IMR-90 (cell line): Measurements from ENCODE around the gene DEGS2. TPM values are rescaled to one million over a fixed set of nuclear protein-coding genes. Genes with fewer than 3 reads are reported as not detected.
"Not testable (repeated sequence)": the region's sequence is repeated elsewhere in the genome, so short reads cannot be mapped to it uniquely, and the experiment has no call there.

Experiments
- ATAC-seq: fragments of 200-7000 bp; cut with Tn5 transposase; 2 replicates; pipeline ENCODE4 v1.9.1; 2020; ENCODE audit warnings: low read depth, mild to moderate bottlenecking, moderate library complexity
- BruUV-seq: library from RNA; stranded (reverse); fragments of 400-500 nt; replicated peaks from 2 replicates; lab custom pipeline; 2021; lab: Mats Ljungman, UMichigan
- CTCF ChIA-PET: fragments of 300-600 bp; formaldehyde crosslinking; extraction: SDS; loops from one replicate; lab custom pipeline; 2021; ENCODE audit warnings: antibody characterized with exemption; lab: Yijun Ruan, JAX
- POLR2A ChIA-PET: fragments of 300-600 bp; sonication (Branson Sonifier 250); formaldehyde crosslinking; loops from one replicate; lab custom pipeline; 2022; ENCODE audit warnings: antibody characterized with exemption; ENCODE audit not compliant: unreplicated experiment; lab: Charles Lee
- DNase-seq: peaks from one replicate; pipeline ENCODE4 v3.0.0; 2013
- H2AFZ ChIP-seq: replicated peaks from 2 replicates; pipeline ENCODE3; 2013; ENCODE audit warnings: low read length, mild to moderate bottlenecking; ENCODE audit not compliant: poor library complexity
- H2AK5ac ChIP-seq: 2 replicates; pipeline ENCODE4 v1.6.1; 2013; ENCODE audit warnings: low read depth, low read length, inconsistent platforms
- H2AK9ac ChIP-seq: replicated peaks from 2 replicates; pipeline ENCODE3; 2013; ENCODE audit warnings: mild to moderate bottlenecking, low read depth, low read length, moderate library complexity; ENCODE audit not compliant: poor library complexity
- H2BK120ac ChIP-seq: 2 replicates; pipeline ENCODE4 v1.6.1; 2013; ENCODE audit warnings: low read depth, low read length, inconsistent platforms
- H2BK15ac ChIP-seq: 3 replicates; pipeline ENCODE4 v1.6.1; 2013; ENCODE audit warnings: low read depth, low read length, inconsistent platforms
- H2BK20ac ChIP-seq: 2 replicates; pipeline ENCODE4 v1.6.1; 2013; ENCODE audit warnings: low read depth, mild to moderate bottlenecking, inconsistent platforms, low read length, moderate library complexity
- H2BK5ac ChIP-seq: 2 replicates; pipeline ENCODE4 v1.6.1; 2013; ENCODE audit warnings: mild to moderate bottlenecking, low read depth, low read length, inconsistent platforms; ENCODE audit not compliant: poor library complexity, severe bottlenecking
- H3K14ac ChIP-seq: replicated peaks from 2 replicates; pipeline ENCODE4 v1.6.1; 2013; ENCODE audit warnings: low read depth, low read length, inconsistent platforms
- H3K18ac ChIP-seq: 2 replicates; pipeline ENCODE4 v1.6.1; 2013; ENCODE audit warnings: low read depth, low read length, control low read depth
- H3K23ac ChIP-seq: 2 replicates; pipeline ENCODE4 v1.6.1; 2013; ENCODE audit warnings: low read depth, low read length, inconsistent platforms
- H3K27ac ChIP-seq: 2 replicates; pipeline ENCODE4 v1.5.1; 2013; ENCODE audit warnings: mild to moderate bottlenecking, control low read depth, low read length; ENCODE audit not compliant: insufficient read depth
- H3K27me3 ChIP-seq: 2 replicates; pipeline ENCODE4 v1.6.1; 2013; ENCODE audit warnings: low read length; ENCODE audit not compliant: control insufficient read depth, insufficient read depth
- H3K36me3 ChIP-seq: 2 replicates; pipeline ENCODE4 v1.6.1; 2013; ENCODE audit warnings: low read length, mixed read lengths; ENCODE audit not compliant: control insufficient read depth, insufficient read depth
- H3K4ac ChIP-seq: 2 replicates; pipeline ENCODE4 v1.6.1; 2013; ENCODE audit warnings: low read depth, low read length, inconsistent platforms
- H3K4me1 ChIP-seq: 2 replicates; pipeline ENCODE4 v1.6.1; 2013; ENCODE audit warnings: low read length, mixed read lengths; ENCODE audit not compliant: control insufficient read depth, insufficient read depth
- H3K4me2 ChIP-seq: 2 replicates; pipeline ENCODE4 v1.6.1; 2013; ENCODE audit warnings: low read depth, mild to moderate bottlenecking, control low read depth, low read length, moderate library complexity
- H3K4me3 ChIP-seq: 2 replicates; pipeline ENCODE4 v1.5.1; 2013; ENCODE audit warnings: low read depth, mild to moderate bottlenecking, control low read depth, low read length, moderate library complexity; ENCODE audit not compliant: insufficient read depth
- H3K56ac ChIP-seq: 2 replicates; pipeline ENCODE4 v1.6.1; 2013; ENCODE audit warnings: low read length, inconsistent platforms; ENCODE audit not compliant: insufficient read depth; ENCODE audit errors: extremely low read depth
- H3K79me1 ChIP-seq, 2 experiments: 2 replicates each; pipeline ENCODE4 v1.6.1; 2013; ENCODE audit warnings: low read length in 2 of 2, inconsistent platforms in 1 of 2, low read depth in 1 of 2
- H3K9ac ChIP-seq: 2 replicates; pipeline ENCODE4 v1.6.1; 2013; ENCODE audit warnings: low read depth, low read length, control low read depth
- H3K9me1 ChIP-seq: 2 replicates; pipeline ENCODE4 v1.6.1; 2013; ENCODE audit warnings: low read length, inconsistent platforms; ENCODE audit not compliant: insufficient read depth
- H3K9me3 ChIP-seq: 2 replicates; pipeline ENCODE4 v1.6.1; 2013; ENCODE audit warnings: low read length; ENCODE audit not compliant: control insufficient read depth, insufficient read depth
- H4K20me1 ChIP-seq: 2 replicates; pipeline ENCODE4 v1.6.1; 2013; ENCODE audit warnings: low read length, inconsistent platforms; ENCODE audit not compliant: insufficient read depth
- H4K5ac ChIP-seq: 2 replicates; pipeline ENCODE4 v1.6.1; 2013; ENCODE audit warnings: mild to moderate bottlenecking, low read depth, low read length, control low read depth
- H4K8ac ChIP-seq, 2 experiments: 2 replicates each; pipeline ENCODE4 v1.6.1; 2013; ENCODE audit warnings: low read depth in 2 of 2, low read length in 2 of 2, control low read depth in 1 of 2, inconsistent platforms in 1 of 2
- H4K91ac ChIP-seq: 2 replicates; pipeline ENCODE4 v1.6.1; 2013; ENCODE audit warnings: low read depth, low read length, inconsistent platforms; ENCODE audit not compliant: insufficient read depth
- WGBS, 2 experiments: methylation state at CpG; one replicate each; pipeline versions ENCODE4 v1.1.5 to v1.1.7; 2013; ENCODE audit warnings: missing lambda C conversion rate in 2 of 2; ENCODE audit not compliant: insufficient read length in 1 of 2; ENCODE audit errors: extremely low coverage in 2 of 2; 5-methylcytosine and 5-hydroxymethylcytosine counted together
- dilution Hi-C: fragments of 300-500 bp; cut with HindIII; formaldehyde crosslinking; loops from one replicate; pipeline ENCODE4 v1.14.3; 2018; ENCODE audit warnings: low sequenced_read_pairs; ENCODE audit not compliant: unreplicated experiment
- in situ Hi-C: fragments of 300-500 bp; cut with MboI; formaldehyde crosslinking; loops from 3 replicates; pipeline ENCODE4 v1.14.3; 2019; ENCODE audit warnings: low sequenced_read_pairs, inconsistent platforms, mixed read lengths
- intact Hi-C: fragments of 100-400 bp; cut with micrococcal nuclease; formaldehyde crosslinking; loops from 2 replicates; pipeline ENCODE4 v1.10.0; 2022
- polyA plus RNA-seq, 3 experiments: library from polyadenylated mRNA; depleted of rRNA; stranded (reverse); fragments of >200 nt; gene quantifications; 2 replicates each; pipeline ENCODE4 v1.2.3, GENCODE V29; 2012; ENCODE audit warnings: low replicate concordance in 1 of 3
- total RNA-seq: library from RNA; depleted of rRNA; stranded (reverse); fragments of >200 nt; gene quantifications from 2 replicates; pipeline ENCODE4 v1.2.3, GENCODE V29; 2012

The DEGS2 gene
- total and polyA plus RNA-seq, 2 of the 4 experiments (the other 2 are of a cell fraction) = not detected

DNA sequence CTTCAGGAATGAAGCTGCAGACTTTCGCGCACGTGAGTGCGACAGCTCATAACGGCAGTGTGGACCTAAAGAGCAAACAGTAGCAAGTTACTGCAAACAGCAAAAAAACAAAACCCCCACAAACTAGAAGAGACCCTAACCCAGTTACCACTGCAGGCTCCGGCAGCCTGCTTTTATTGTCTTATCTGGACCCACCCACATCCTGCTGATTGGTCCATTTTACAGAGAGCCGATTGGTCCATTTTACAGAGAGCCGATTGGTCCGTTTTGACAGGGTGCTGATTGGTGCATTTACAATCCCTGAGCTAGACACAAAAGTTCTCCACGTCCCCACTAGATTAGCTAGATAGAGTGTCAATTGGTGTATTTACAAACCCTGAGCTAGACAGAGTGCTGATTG, 48.1 kb upstream of the DEGS2 start:
- H3K14ac ChIP-seq, H2AK5ac ChIP-seq, H3K36me3 ChIP-seq, ATAC-seq, H4K8ac ChIP-seq, H3K27me3 ChIP-seq, H4K20me1 ChIP-seq, dilution Hi-C loops, intact Hi-C loops, H3K4ac ChIP-seq, H2BK120ac ChIP-seq, H2BK5ac ChIP-seq, CTCF ChIA-PET, H3K9ac ChIP-seq, H3K4me2 ChIP-seq, H2BK15ac ChIP-seq, H4K91ac ChIP-seq, in situ Hi-C loops, H3K9me3 ChIP-seq, H2BK20ac ChIP-seq, H3K4me3 ChIP-seq, H2AFZ ChIP-seq, H3K18ac ChIP-seq, H3K79me1 ChIP-seq, H3K9me1 ChIP-seq, H3K23ac ChIP-seq, BruUV-seq, DNase-seq, H2AK9ac ChIP-seq, H3K56ac ChIP-seq, H3K27ac ChIP-seq, H3K4me1 ChIP-seq, H4K5ac ChIP-seq: not testable (repeated sequence)
- POLR2A ChIA-PET = interaction anchor here (0.6 kb wide), 1 partner anchor 14 kb away, joined by 6 read pairs; no protein-coding TSS in a partner anchor
- WGBS, 2 experiments = no CpG with 5 or more reads among the region's 10 CpGs

DNA sequence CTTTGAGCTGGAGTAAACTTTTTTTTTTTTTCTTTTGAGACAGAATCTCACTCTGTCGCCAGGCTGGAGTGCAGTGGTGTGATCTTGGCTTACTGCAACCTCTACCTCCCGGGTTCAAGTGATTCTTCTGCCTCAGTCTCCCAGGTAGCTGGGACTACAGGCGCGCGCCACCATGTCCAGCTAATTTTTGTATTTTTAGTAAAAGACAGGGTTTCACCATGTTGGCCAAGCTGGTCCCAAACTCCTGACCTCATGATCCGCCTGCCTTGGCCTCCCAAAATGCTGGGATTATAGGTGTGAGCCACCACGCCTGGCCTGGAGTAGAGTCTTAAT, 45.4 kb upstream of the DEGS2 start:
- H3K9ac ChIP-seq, in situ Hi-C loops, H3K9me3 ChIP-seq, H4K91ac ChIP-seq, H3K79me1 ChIP-seq, H3K9me1 ChIP-seq, H4K5ac ChIP-seq, H3K4me1 ChIP-seq, H3K56ac ChIP-seq, H2BK5ac ChIP-seq, dilution Hi-C loops, H3K27me3 ChIP-seq, H3K23ac ChIP-seq, POLR2A ChIA-PET, H3K4ac ChIP-seq, H3K36me3 ChIP-seq, H4K8ac ChIP-seq, H4K20me1 ChIP-seq, H2BK120ac ChIP-seq, intact Hi-C loops, H2BK20ac ChIP-seq, H3K18ac ChIP-seq, BruUV-seq, H2AK9ac ChIP-seq, ATAC-seq, H2BK15ac ChIP-seq, H2AFZ ChIP-seq, H3K14ac ChIP-seq, DNase-seq, H3K27ac ChIP-seq, H3K4me3 ChIP-seq, H3K4me2 ChIP-seq, H2AK5ac ChIP-seq: not testable (repeated sequence)
- CTCF ChIA-PET = interaction anchor here (1.0 kb wide), 1 partner anchor 12 kb away, joined by 4 read pairs; no protein-coding TSS in a partner anchor
- whole genome bisulfite sequencing, 2 experiments = 80% methylated on average over 1 of the region's 7 CpGs; no CpG with 5 or more reads in 1 of the 2 experiments
